ENCODE data around the gene PUS10.

- TF ChIP-seq GATA2 (IDR thresholded peaks at IDR 0.05; ENCODE audit: low read depth, low read length) = no peak
- TF ChIP-seq GATA3 (IDR thresholded peaks at IDR 0.05; ENCODE audit: low read depth, low read length) = no peak
Observed at GRCh38 chr2:60899230-60899891, 118.7 kb downstream of the PUS10 start.
